H1 (cell line): ENCODE results near the gene RHOU. TPM values are rescaled to one million over a fixed set of nuclear protein-coding genes. Genes with fewer than 3 reads are reported as not detected.

ENCODE experiments used
- BCL11A ChIP-seq, 2 experiments: IDR thresholded peaks; one replicate each; pipeline ENCODE4 v1.6.1; 2011; ENCODE audit warnings: low read depth in 2 of 2, low read length in 2 of 2, mild to moderate bottlenecking in 2 of 2
- CBX8 ChIP-seq: fragments of 300-800, 300-1000 bp; sonication (generic); IDR thresholded peaks from 2 replicates; pipeline ENCODE4 v1.7.1; 2016; ENCODE audit warnings: low read depth, low read length, borderline replicate concordance
- CHD2 ChIP-seq: IDR thresholded peaks from 2 replicates; pipeline ENCODE4 v1.6.1; 2012; ENCODE audit warnings: low read length, improper control_type of control experiment
- EGR1 ChIP-seq: IDR thresholded peaks from 2 replicates; pipeline ENCODE4 v1.6.1; 2011; ENCODE audit warnings: low read depth, low read length, borderline replicate concordance
- EP300 ChIP-seq, 2 experiments: IDR thresholded peaks; 1 replicate in 1 of 2; 2 replicates in 1 of 2; pipeline ENCODE4 v1.6.1; 2011 to 2012; ENCODE audit warnings: low read depth in 2 of 2, low read length in 2 of 2, mild to moderate bottlenecking in 2 of 2, borderline replicate concordance in 1 of 2, inconsistent platforms in 1 of 2, moderate library complexity in 1 of 2
- POLR2AphosphoS5 ChIP-seq: IDR thresholded peaks from 2 replicates; pipeline ENCODE4 v1.6.1; 2011; ENCODE audit warnings: low read depth, low read length
- RXRA ChIP-seq: IDR thresholded peaks from 2 replicates; pipeline ENCODE4 v1.6.1; 2011; ENCODE audit warnings: low read depth, mild to moderate bottlenecking, low read length, moderate library complexity; ENCODE audit not compliant: insufficient read depth
- SIRT6 ChIP-seq: IDR thresholded peaks from one replicate; pipeline ENCODE4 v1.7.1; 2012; ENCODE audit warnings: low read length, inconsistent platforms
- SP2 ChIP-seq: IDR thresholded peaks from 2 replicates; pipeline ENCODE4 v1.6.1; 2012; ENCODE audit warnings: mild to moderate bottlenecking, low read length, inconsistent platforms
- SP4 ChIP-seq: IDR thresholded peaks from 2 replicates; pipeline ENCODE4 v1.6.1; 2012; ENCODE audit warnings: low read length, inconsistent platforms
- TAF7 ChIP-seq: optimal IDR thresholded peaks from 2 replicates; pipeline ENCODE3; 2011; ENCODE audit warnings: low read depth, mild to moderate bottlenecking, inconsistent platforms, low read length, moderate library complexity, borderline replicate concordance
- polyA plus RNA-seq, 7 experiments: library from polyadenylated mRNA; depleted of rRNA in 3 of 7; stranded (reverse) in 5 of 7; unstranded in 2 of 7; fragments of >200 nt in 5 of 7; fragments of 200-250 nt in 2 of 7; gene quantifications; 1 replicate in 5 of 7; 2 replicates in 1 of 7; 4 replicates in 1 of 7; pipeline versions ENCODE4 v1.2.1 to v1.2.3, GENCODE V29; 2011 to 2013; ENCODE audit warnings: missing spikeins in 2 of 7, mixed read lengths in 2 of 7
- total RNA-seq: library from RNA; stranded (reverse); fragmentation: NEBNext Ultra II Directional; extraction: Animal tissue kit (Norgen Biotek cat#: 25700); gene quantifications from 2 replicates; pipeline ENCODE4 v1.2.1, GENCODE V29; 2021
- TF ChIP-seq, protein P1 (sequence below): fragments of 300-600 bp; sonication (generic); IDR thresholded peaks from 2 replicates; pipeline ENCODE4 v1.7.1; 2012; ENCODE audit warnings: low read length, moderate library complexity, mild to moderate bottlenecking, inconsistent platforms; ENCODE audit not compliant: insufficient replicate concordance

Gene RHOU
- total and polyA plus RNA-seq, 2 of the 8 experiments (the other 6 are each of a cell fraction or from before 2014, with no cell fraction given) = 3.0 to 3.4 TPM

DNA sequence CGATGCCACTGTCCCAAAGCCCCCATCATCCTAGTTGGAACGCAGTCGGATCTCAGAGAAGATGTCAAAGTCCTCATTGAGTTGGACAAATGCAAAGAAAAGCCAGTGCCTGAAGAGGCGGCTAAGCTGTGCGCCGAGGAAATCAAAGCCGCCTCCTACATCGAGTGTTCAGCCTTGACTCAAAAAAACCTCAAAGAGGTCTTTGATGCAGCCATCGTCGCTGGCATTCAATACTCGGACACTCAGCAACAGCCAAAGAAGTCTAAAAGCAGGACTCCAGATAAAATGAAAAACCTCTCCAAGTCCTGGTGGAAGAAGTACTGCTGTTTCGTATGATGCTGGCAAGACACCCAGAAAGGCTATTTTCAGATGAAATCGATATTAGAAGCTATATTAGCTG, 8.1 kb downstream of the RHOU start (continued):
- TF ChIP-seq, protein P1, sequence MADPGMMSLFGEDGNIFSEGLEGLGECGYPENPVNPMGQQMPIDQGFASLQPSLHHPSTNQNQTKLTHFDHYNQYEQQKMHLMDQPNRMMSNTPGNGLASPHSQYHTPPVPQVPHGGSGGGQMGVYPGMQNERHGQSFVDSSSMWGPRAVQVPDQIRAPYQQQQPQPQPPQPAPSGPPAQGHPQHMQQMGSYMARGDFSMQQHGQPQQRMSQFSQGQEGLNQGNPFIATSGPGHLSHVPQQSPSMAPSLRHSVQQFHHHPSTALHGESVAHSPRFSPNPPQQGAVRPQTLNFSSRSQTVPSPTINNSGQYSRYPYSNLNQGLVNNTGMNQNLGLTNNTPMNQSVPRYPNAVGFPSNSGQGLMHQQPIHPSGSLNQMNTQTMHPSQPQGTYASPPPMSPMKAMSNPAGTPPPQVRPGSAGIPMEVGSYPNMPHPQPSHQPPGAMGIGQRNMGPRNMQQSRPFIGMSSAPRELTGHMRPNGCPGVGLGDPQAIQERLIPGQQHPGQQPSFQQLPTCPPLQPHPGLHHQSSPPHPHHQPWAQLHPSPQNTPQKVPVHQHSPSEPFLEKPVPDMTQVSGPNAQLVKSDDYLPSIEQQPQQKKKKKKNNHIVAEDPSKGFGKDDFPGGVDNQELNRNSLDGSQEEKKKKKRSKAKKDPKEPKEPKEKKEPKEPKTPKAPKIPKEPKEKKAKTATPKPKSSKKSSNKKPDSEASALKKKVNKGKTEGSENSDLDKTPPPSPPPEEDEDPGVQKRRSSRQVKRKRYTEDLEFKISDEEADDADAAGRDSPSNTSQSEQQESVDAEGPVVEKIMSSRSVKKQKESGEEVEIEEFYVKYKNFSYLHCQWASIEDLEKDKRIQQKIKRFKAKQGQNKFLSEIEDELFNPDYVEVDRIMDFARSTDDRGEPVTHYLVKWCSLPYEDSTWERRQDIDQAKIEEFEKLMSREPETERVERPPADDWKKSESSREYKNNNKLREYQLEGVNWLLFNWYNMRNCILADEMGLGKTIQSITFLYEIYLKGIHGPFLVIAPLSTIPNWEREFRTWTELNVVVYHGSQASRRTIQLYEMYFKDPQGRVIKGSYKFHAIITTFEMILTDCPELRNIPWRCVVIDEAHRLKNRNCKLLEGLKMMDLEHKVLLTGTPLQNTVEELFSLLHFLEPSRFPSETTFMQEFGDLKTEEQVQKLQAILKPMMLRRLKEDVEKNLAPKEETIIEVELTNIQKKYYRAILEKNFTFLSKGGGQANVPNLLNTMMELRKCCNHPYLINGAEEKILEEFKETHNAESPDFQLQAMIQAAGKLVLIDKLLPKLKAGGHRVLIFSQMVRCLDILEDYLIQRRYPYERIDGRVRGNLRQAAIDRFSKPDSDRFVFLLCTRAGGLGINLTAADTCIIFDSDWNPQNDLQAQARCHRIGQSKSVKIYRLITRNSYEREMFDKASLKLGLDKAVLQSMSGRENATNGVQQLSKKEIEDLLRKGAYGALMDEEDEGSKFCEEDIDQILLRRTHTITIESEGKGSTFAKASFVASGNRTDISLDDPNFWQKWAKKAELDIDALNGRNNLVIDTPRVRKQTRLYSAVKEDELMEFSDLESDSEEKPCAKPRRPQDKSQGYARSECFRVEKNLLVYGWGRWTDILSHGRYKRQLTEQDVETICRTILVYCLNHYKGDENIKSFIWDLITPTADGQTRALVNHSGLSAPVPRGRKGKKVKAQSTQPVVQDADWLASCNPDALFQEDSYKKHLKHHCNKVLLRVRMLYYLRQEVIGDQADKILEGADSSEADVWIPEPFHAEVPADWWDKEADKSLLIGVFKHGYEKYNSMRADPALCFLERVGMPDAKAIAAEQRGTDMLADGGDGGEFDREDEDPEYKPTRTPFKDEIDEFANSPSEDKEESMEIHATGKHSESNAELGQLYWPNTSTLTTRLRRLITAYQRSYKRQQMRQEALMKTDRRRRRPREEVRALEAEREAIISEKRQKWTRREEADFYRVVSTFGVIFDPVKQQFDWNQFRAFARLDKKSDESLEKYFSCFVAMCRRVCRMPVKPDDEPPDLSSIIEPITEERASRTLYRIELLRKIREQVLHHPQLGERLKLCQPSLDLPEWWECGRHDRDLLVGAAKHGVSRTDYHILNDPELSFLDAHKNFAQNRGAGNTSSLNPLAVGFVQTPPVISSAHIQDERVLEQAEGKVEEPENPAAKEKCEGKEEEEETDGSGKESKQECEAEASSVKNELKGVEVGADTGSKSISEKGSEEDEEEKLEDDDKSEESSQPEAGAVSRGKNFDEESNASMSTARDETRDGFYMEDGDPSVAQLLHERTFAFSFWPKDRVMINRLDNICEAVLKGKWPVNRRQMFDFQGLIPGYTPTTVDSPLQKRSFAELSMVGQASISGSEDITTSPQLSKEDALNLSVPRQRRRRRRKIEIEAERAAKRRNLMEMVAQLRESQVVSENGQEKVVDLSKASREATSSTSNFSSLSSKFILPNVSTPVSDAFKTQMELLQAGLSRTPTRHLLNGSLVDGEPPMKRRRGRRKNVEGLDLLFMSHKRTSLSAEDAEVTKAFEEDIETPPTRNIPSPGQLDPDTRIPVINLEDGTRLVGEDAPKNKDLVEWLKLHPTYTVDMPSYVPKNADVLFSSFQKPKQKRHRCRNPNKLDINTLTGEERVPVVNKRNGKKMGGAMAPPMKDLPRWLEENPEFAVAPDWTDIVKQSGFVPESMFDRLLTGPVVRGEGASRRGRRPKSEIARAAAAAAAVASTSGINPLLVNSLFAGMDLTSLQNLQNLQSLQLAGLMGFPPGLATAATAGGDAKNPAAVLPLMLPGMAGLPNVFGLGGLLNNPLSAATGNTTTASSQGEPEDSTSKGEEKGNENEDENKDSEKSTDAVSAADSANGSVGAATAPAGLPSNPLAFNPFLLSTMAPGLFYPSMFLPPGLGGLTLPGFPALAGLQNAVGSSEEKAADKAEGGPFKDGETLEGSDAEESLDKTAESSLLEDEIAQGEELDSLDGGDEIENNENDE = no peak
- TF ChIP-seq CHD2 (no peak), SIRT6 (no peak), TAF7 (no peak), SP4 (no peak), EGR1 (no peak), POLR2AphosphoS5 (no peak), RXRA (no peak), EP300 (IDR thresholded peaks at IDR 0.05; ENCODE audit: borderline replicate concordance in 1 of 2, low read depth in 2 of 2, low read length in 2 of 2) (no peak), BCL11A (IDR thresholded peaks at IDR 0.05; ENCODE audit: low read depth in 2 of 2, low read length in 2 of 2) (no peak), SP2 (no peak), CBX8 (no peak)
